Measurements from ENCODE around the gene SMIM41.

Gene SMIM41

GRCh38 chr12:52091061-52091460, 11.6 kb downstream of the SMIM41 start:
- no peaks in the 10 kb centered on the region for H3K27me3 ChIP-seq (ENCODE audit: insufficient read depth, low read length)
- H3K4me3 ChIP-seq (ENCODE audit: low read depth, low read length), result no peak overlapping the region
- H3K36me3 ChIP-seq (ENCODE audit: control insufficient read depth in 1 of 2, insufficient read depth in 2 of 2, low read length in 2 of 2), result no peaks in the 10 kb centered on the region
- no peak overlapping the region for H2AK5ac ChIP-seq (ENCODE audit: low read length)
- no CpG with 5 or more reads among the region's 3 CpGs for WGBS (ENCODE audit: extremely low coverage, insufficient coverage, insufficient read length)
- H3K79me2 ChIP-seq (ENCODE audit: control insufficient read depth, insufficient read depth, low read length, poor library complexity), result no peaks in the 10 kb centered on the region
- no peak overlapping the region for H2AFZ ChIP-seq (ENCODE audit: insufficient read depth, low read length, poor library complexity)
- H3K4ac ChIP-seq (ENCODE audit: low read depth, low read length), result no peak overlapping the region
- H2BK5ac ChIP-seq (ENCODE audit: low read depth, low read length, poor library complexity), result no peak overlapping the region
- no peak overlapping the region for H2BK120ac ChIP-seq (ENCODE audit: insufficient read depth, low read length, poor library complexity)
- H3K18ac ChIP-seq (ENCODE audit: low read length), result no peak overlapping the region
- H4K91ac ChIP-seq (ENCODE audit: low read depth, low read length), result no peak overlapping the region
- H3K9ac ChIP-seq (ENCODE audit: low read length), result no peak overlapping the region
- no peak for DNase-seq
- H3K14ac ChIP-seq (ENCODE audit: low read length), result no peak overlapping the region
- no peak overlapping the region for H4K8ac ChIP-seq (ENCODE audit: low read depth, low read length)
- no peak overlapping the region for H3K23ac ChIP-seq (ENCODE audit: low read length)
- no peaks in the 10 kb centered on the region for H3K4me1 ChIP-seq (ENCODE audit: control insufficient read depth in 1 of 2, insufficient read depth in 2 of 2, low read length in 2 of 2)
- no peak overlapping the region for H4K12ac ChIP-seq (ENCODE audit: low read depth, low read length)
- H3K27ac ChIP-seq (ENCODE audit: low read depth, low read length), result no peak overlapping the region
- peaks cover 2% of the 10 kb centered on the region for H3K9me3 ChIP-seq (ENCODE audit: insufficient read depth, low read depth, low read length)
- no peaks in the 10 kb centered on the region for H3K79me1 ChIP-seq (ENCODE audit: low read length)
- H2BK12ac ChIP-seq (ENCODE audit: low read length), result no peak overlapping the region
- no peak overlapping the region for H3K4me2 ChIP-seq (ENCODE audit: low read length)

DNA sequence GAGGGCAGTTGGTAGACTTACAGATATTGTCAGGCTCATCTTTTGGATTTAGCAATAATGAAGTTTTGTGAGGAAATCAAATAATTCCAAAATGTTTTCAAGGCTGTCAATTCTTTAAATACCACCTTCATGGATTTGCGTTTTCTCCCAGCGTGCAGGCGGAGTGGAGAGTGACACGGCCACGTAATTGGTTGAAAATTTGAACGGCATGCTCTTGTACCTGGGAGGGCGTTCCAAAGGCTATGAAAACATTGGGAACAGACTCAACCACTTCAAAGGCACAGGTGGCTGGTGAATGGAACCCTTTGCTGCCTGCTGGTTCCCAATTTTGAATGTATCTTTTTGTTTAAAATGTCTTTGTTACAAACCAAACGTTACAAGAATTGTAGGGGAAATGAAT, 12.4 kb downstream of the SMIM41 start:
- Histone ChIP-seq H2BK120ac (ENCODE audit: insufficient read depth, low read length, poor library complexity) (no peak overlapping the region), H2BK5ac (ENCODE audit: low read depth, low read length, poor library complexity) (no peak overlapping the region), H3K79me1 (ENCODE audit: low read length) (no peaks in the 10 kb centered on the region), H3K4ac (ENCODE audit: low read depth, low read length) (no peak overlapping the region), H2AK5ac (ENCODE audit: low read length) (no peak overlapping the region), H3K23ac (ENCODE audit: low read length) (no peak overlapping the region), H2AFZ (ENCODE audit: insufficient read depth, low read length, poor library complexity) (no peak overlapping the region), H3K18ac (ENCODE audit: low read length) (no peak overlapping the region), H3K14ac (ENCODE audit: low read length) (no peak overlapping the region), H3K9me3 (ENCODE audit: insufficient read depth, low read depth, low read length) (peaks cover 2% of the 10 kb centered on the region), H3K4me1 (ENCODE audit: control insufficient read depth in 1 of 2, insufficient read depth in 2 of 2, low read length in 2 of 2) (no peaks in the 10 kb centered on the region), H3K36me3 (ENCODE audit: control insufficient read depth in 1 of 2, insufficient read depth in 2 of 2, low read length in 2 of 2) (no peaks in the 10 kb centered on the region), H4K12ac (ENCODE audit: low read depth, low read length) (no peak overlapping the region), H3K27me3 (ENCODE audit: insufficient read depth, low read length) (no peaks in the 10 kb centered on the region), H4K8ac (ENCODE audit: low read depth, low read length) (no peak overlapping the region), H3K79me2 (ENCODE audit: control insufficient read depth, insufficient read depth, low read length, poor library complexity) (no peaks in the 10 kb centered on the region), H3K4me3 (ENCODE audit: low read depth, low read length) (no peak overlapping the region), H4K91ac (ENCODE audit: low read depth, low read length) (no peak overlapping the region), H3K27ac (ENCODE audit: low read depth, low read length) (no peak overlapping the region), H3K4me2 (ENCODE audit: low read length) (no peak overlapping the region), H2BK12ac (ENCODE audit: low read length) (no peak overlapping the region), H3K9ac (ENCODE audit: low read length) (no peak overlapping the region)
- peak; percentile 63 to 86 for DNase-seq
- no CpG with 5 or more reads among the region's 8 CpGs for WGBS (ENCODE audit: extremely low coverage, insufficient coverage, insufficient read length)

GRCh38 chr12:52093346-52093745, 13.8 kb downstream of the SMIM41 start:
- Histone ChIP-seq H3K79me2 (ENCODE audit: control insufficient read depth, insufficient read depth, low read length, poor library complexity) (no peaks in the 10 kb centered on the region), H3K79me1 (ENCODE audit: low read length) (no peaks in the 10 kb centered on the region), H3K27ac (ENCODE audit: low read depth, low read length) (no peak overlapping the region), H3K4me2 (ENCODE audit: low read length) (no peak overlapping the region), H4K12ac (ENCODE audit: low read depth, low read length) (no peak overlapping the region), H4K8ac (ENCODE audit: low read depth, low read length) (no peak overlapping the region), H3K4me1 (ENCODE audit: control insufficient read depth in 1 of 2, insufficient read depth in 2 of 2, low read length in 2 of 2) (no peaks in the 10 kb centered on the region), H2BK5ac (ENCODE audit: low read depth, low read length, poor library complexity) (no peak overlapping the region), H3K23ac (ENCODE audit: low read length) (no peak overlapping the region), H3K18ac (ENCODE audit: low read length) (no peak overlapping the region), H2AFZ (ENCODE audit: insufficient read depth, low read length, poor library complexity) (no peak overlapping the region), H2AK5ac (ENCODE audit: low read length) (no peak overlapping the region), H3K4ac (ENCODE audit: low read depth, low read length) (no peak overlapping the region), H3K4me3 (ENCODE audit: low read depth, low read length) (no peak overlapping the region), H3K9me3 (ENCODE audit: insufficient read depth, low read depth, low read length) (peaks cover 2% of the 10 kb centered on the region), H4K91ac (ENCODE audit: low read depth, low read length) (no peak overlapping the region), H3K9ac (ENCODE audit: low read length) (no peak overlapping the region), H3K36me3 (ENCODE audit: control insufficient read depth in 1 of 2, insufficient read depth in 2 of 2, low read length in 2 of 2) (no peaks in the 10 kb centered on the region), H3K14ac (ENCODE audit: low read length) (no peak overlapping the region), H2BK120ac (ENCODE audit: insufficient read depth, low read length, poor library complexity) (no peak overlapping the region), H2BK12ac (ENCODE audit: low read length) (no peak overlapping the region), H3K27me3 (ENCODE audit: insufficient read depth, low read length) (no peaks in the 10 kb centered on the region)
- no CpG with 5 or more reads among the region's 7 CpGs for WGBS (ENCODE audit: extremely low coverage, insufficient coverage, insufficient read length)
- no peak for DNase-seq

- H3K23ac ChIP-seq (ENCODE audit: low read length), result no peak overlapping the region
- no peak overlapping the region for H3K14ac ChIP-seq (ENCODE audit: low read length)
- no peaks in the 10 kb centered on the region for H3K79me1 ChIP-seq (ENCODE audit: low read length)
- no peaks in the 10 kb centered on the region for H3K4me1 ChIP-seq (ENCODE audit: control insufficient read depth in 1 of 2, insufficient read depth in 2 of 2, low read length in 2 of 2)
- H3K9me3 ChIP-seq (ENCODE audit: insufficient read depth, low read depth, low read length), result peaks cover 2% of the 10 kb centered on the region
- no peak overlapping the region for H3K27ac ChIP-seq (ENCODE audit: low read depth, low read length)
- H3K27me3 ChIP-seq (ENCODE audit: insufficient read depth, low read length), result no peaks in the 10 kb centered on the region
- H4K91ac ChIP-seq (ENCODE audit: low read depth, low read length), result no peak overlapping the region
- WGBS (ENCODE audit: extremely low coverage, insufficient coverage, insufficient read length), result no CpG with 5 or more reads among the region's 15 CpGs
- no peaks in the 10 kb centered on the region for H3K79me2 ChIP-seq (ENCODE audit: control insufficient read depth, insufficient read depth, low read length, poor library complexity)
- no peak overlapping the region for H2AK5ac ChIP-seq (ENCODE audit: low read length)
- H3K4ac ChIP-seq (ENCODE audit: low read depth, low read length), result no peak overlapping the region
- H3K9ac ChIP-seq (ENCODE audit: low read length), result no peak overlapping the region
- no peak overlapping the region for H4K8ac ChIP-seq (ENCODE audit: low read depth, low read length)
- H3K4me3 ChIP-seq (ENCODE audit: low read depth, low read length), result no peak overlapping the region
- H3K36me3 ChIP-seq (ENCODE audit: control insufficient read depth in 1 of 2, insufficient read depth in 2 of 2, low read length in 2 of 2), result no peaks in the 10 kb centered on the region
- H2BK120ac ChIP-seq (ENCODE audit: insufficient read depth, low read length, poor library complexity), result no peak overlapping the region
- no peak overlapping the region for H2AFZ ChIP-seq (ENCODE audit: insufficient read depth, low read length, poor library complexity)
- H2BK12ac ChIP-seq (ENCODE audit: low read length), result no peak overlapping the region
- DNase-seq, result no peak
- no peak overlapping the region for H2BK5ac ChIP-seq (ENCODE audit: low read depth, low read length, poor library complexity)
- H3K4me2 ChIP-seq (ENCODE audit: low read length), result no peak overlapping the region
- no peak overlapping the region for H4K12ac ChIP-seq (ENCODE audit: low read depth, low read length)
- no peak overlapping the region for H3K18ac ChIP-seq (ENCODE audit: low read length)
Measured at GRCh38 chr12:52096332-52097044, 17.0 kb downstream of the SMIM41 start.

Data from trophoblast cell (in vitro differentiated cells and primary cell).